Thoracic aorta (tissue), 2 donors: ENCODE results near the gene TPMT. TPM values are rescaled to one million over a fixed set of nuclear protein-coding genes. Genes with fewer than 3 reads are reported as not detected.
"Not testable (repeated sequence)": the region's sequence is repeated elsewhere in the genome, so short reads cannot be mapped to it uniquely, and the experiment has no call there.

Source experiments
- ATAC-seq: fragments of 150-250 bp; one replicate; pipeline ENCODE4 v1.8.0; 2017; ENCODE audit warnings: low read depth; ENCODE audit not compliant: insufficient number of reproducible peaks, low FRiP score
- DNase-seq: peaks from one replicate; pipeline ENCODE4 v3.0.0-alpha.2; 2020; ENCODE audit warnings: low spot score
- H3K27ac ChIP-seq, 2 donors: fragments of 200-600 bp; sonication (generic); 1 replicate in 1 of 2; 2 replicates in 1 of 2; pipeline ENCODE4 v1.5.1; 2016; ENCODE audit warnings: mild to moderate bottlenecking in 2 of 2, moderate library complexity in 2 of 2
- H3K27me3 ChIP-seq: fragments of 200-600 bp; sonication (generic); replicated peaks from 2 replicates; pipeline ENCODE4 v1.6.0; 2016; ENCODE audit warnings: mild to moderate bottlenecking; ENCODE audit not compliant: insufficient read depth
- H3K36me3 ChIP-seq: fragments of 200-600 bp; sonication (generic); one replicate; pipeline ENCODE4 v1.5.1; 2016
- H3K4me1 ChIP-seq, 2 donors: fragments of 200-600 bp; sonication (generic); 1 replicate in 1 of 2; 2 replicates in 1 of 2; pipeline versions ENCODE4 v1.5.1 to v1.6.0; 2016; ENCODE audit warnings: low read depth in 2 of 2, mild to moderate bottlenecking in 1 of 2; ENCODE audit not compliant: control insufficient read depth in 1 of 2
- H3K4me3 ChIP-seq: fragments of 200-600 bp; sonication (generic); 2 replicates; pipeline ENCODE4 v1.5.1; 2016; ENCODE audit warnings: mild to moderate bottlenecking
- H3K9me3 ChIP-seq: fragments of 200-600 bp; sonication (generic); 2 replicates; pipeline ENCODE4 v1.5.1; 2016
- CTCF ChIP-seq: fragments of 200-600 bp; sonication (generic); IDR thresholded peaks from one replicate; pipeline ENCODE4 v1.5.1; 2019; ENCODE audit warnings: antibody characterized with exemption
- total RNA-seq, 2 donors: library from RNA; depleted of rRNA; stranded (reverse); fragments of >200 nt; gene quantifications; one replicate each; pipeline versions ENCODE4 v1.1.0 to v1.2.3, GENCODE V29; 2016

Gene TPMT
- total RNA-seq, 2 donors from 2014 or later: 5.0 to 5.5 TPM

- Histone ChIP-seq H3K27me3 (no peaks in the 10 kb centered on the region), H3K27ac (no peak overlapping the region), H3K4me1 (no peaks in the 10 kb centered on the region), H3K4me3 (no peak overlapping the region), H3K36me3 (no peaks in the 10 kb centered on the region), H3K9me3 (no peaks in the 10 kb centered on the region)
- DNase-seq (no peak), ATAC-seq (no peak)
- no peak for TF ChIP-seq CTCF
Measured at GRCh38 chr6:18179770-18180356, 25.0 kb upstream of the TPMT start.

DNA sequence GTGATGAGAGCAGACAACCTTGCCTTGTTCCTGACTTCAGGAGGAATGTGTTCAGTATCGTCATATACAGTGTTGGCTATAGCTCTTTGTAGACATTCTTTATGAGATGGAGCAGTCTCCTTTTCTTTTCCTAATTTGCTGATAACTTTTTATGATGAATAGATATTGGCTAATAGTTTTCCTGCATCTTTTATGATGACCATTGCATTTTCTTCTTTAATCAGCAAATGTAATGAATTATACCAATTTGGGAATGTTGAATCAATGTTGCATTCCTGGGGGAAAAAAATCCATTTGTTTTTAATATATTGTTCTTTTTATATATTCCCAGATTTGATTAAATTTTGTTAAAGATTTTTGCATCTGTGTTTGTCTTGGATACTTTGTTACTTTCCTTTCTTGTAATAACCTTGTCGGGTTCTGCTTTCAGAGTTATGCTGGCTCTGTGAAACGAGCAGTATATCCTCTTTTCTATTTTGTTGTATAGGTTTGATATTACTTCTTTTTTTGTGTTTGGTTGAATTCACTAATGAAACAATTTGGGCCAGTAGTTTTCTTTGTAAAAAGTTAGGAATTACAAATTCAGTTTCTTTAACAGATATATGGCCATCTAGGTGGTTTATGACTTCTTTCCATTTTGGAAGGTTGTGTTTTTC lies 24.2 kb upstream of the TPMT start:
- H3K27ac ChIP-seq: no peak overlapping the region

GRCh38 chr6:18177286-18177965 lies 22.5 kb upstream of the TPMT start:
- TF ChIP-seq CTCF: no peak
- Histone ChIP-seq H3K4me3 (no peak overlapping the region), H3K27me3 (no peaks in the 10 kb centered on the region), H3K27ac (no peak overlapping the region), H3K9me3 (no peaks in the 10 kb centered on the region), H3K4me1 (no peaks in the 10 kb centered on the region), H3K36me3 (no peaks in the 10 kb centered on the region)
- DNase-seq (no peak), ATAC-seq (no peak)

More for the DNA sequence above, 24.2 kb upstream of the TPMT start:
- no peaks in the 10 kb centered on the region for H3K36me3 ChIP-seq
- no peak for TF ChIP-seq CTCF
- no peaks in the 10 kb centered on the region for H3K27me3 ChIP-seq
- DNase-seq: no peak
- H3K9me3 ChIP-seq: no peaks in the 10 kb centered on the region
- no peak overlapping the region for H3K4me3 ChIP-seq
- ATAC-seq: no peak
- no peaks in the 10 kb centered on the region for H3K4me1 ChIP-seq

DNA sequence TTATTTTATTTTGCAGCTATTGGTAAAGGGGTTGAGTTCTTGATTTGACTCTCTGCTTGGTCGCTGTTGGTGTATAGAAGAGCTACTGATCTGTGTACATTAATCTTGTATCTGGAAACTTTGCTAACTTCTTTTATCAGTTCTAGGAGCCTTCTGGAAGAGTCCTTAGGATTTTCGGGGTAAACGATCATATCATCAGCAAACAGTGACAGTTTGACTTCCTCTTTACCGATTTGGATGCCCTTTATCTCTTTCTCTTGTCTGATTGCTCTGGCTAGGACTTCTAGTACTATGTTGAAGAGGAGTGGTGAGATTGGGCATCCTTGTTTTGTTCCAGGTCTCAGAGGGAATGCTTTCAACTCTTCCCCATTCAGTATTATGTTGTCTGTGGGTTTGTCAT lies 21.3 kb upstream of the TPMT start:
- not testable (repeated sequence) for H3K27ac ChIP-seq, H3K4me3 ChIP-seq, H3K9me3 ChIP-seq, H3K36me3 ChIP-seq, H3K4me1 ChIP-seq, ATAC-seq, DNase-seq, H3K27me3 ChIP-seq

- Histone ChIP-seq H3K4me1 (no peaks in the 10 kb centered on the region), H3K27me3 (no peaks in the 10 kb centered on the region), H3K9me3 (no peaks in the 10 kb centered on the region), H3K36me3 (peaks cover 16% of the 10 kb centered on the region), H3K27ac (peak overlapping the region in 1 of 2 donors; percentile 17), H3K4me3 (no peak overlapping the region)
- no peak for ATAC-seq
- DNase-seq: no peak
- no peak for TF ChIP-seq CTCF
Measured at GRCh38 chr6:18171871-18172270, 17.0 kb upstream of the TPMT start.
